Fibroblast of lung (primary cell): Measurements from ENCODE around the gene CISH.

ENCODE experiments used
- EZH2 ChIP-seq: IDR thresholded peaks from 2 replicates; pipeline ENCODE4 v1.5.1; 2012; ENCODE audit warnings: low read length, control low read depth, mild to moderate bottlenecking; ENCODE audit errors: missing control alignments
- TF ChIP-seq, protein P1 (sequence below), 2 donors: IDR thresholded peaks in 1 of 2; conservative IDR thresholded peaks in 1 of 2; 1 replicate in 1 of 2; 2 replicates in 1 of 2; pipeline ENCODE4 v1.5.1; 2011 to 2012; ENCODE audit warnings: low read length in 2 of 2, control low read depth in 1 of 2, inconsistent platforms in 1 of 2, low read depth in 1 of 2, mild to moderate bottlenecking in 1 of 2

DNA sequence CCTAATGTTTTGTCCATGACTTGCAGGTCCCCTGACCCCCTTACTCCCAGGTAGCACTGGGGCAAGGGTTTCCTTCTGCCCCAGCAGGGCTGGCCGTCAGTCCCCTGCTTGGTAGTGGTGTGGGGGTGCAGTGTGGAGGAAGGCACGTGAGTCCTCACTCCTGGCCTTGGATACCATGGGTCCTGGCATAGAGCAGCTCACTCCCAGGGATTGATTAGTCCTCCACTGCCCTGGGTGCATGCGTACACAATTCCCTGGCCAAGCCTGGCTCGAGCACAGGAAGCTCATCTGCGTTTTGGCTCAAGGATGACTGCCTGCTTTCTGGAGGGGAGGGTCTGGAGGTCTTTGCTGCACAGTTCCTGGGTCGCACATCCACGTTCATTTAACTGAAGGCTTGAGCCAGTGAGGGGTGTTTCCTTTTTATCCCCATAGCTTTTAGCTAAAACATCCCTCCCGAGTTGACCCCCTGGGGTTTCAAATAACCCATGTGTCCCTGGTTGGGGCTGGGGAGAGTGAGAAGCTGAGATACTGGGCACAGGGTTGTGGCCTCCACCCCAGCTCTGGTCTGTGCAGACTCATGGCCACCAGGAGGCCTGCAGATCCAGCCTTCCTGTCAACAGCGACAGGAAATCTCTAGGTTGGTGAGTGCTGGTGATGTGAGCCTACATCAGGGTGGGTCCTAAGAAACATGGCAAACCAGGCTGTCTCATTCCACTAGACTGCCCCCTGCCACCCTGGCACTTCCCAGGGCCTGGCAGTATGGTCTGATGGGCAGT lies 30.7 kb downstream of the CISH start:
- TF ChIP-seq, protein P1, sequence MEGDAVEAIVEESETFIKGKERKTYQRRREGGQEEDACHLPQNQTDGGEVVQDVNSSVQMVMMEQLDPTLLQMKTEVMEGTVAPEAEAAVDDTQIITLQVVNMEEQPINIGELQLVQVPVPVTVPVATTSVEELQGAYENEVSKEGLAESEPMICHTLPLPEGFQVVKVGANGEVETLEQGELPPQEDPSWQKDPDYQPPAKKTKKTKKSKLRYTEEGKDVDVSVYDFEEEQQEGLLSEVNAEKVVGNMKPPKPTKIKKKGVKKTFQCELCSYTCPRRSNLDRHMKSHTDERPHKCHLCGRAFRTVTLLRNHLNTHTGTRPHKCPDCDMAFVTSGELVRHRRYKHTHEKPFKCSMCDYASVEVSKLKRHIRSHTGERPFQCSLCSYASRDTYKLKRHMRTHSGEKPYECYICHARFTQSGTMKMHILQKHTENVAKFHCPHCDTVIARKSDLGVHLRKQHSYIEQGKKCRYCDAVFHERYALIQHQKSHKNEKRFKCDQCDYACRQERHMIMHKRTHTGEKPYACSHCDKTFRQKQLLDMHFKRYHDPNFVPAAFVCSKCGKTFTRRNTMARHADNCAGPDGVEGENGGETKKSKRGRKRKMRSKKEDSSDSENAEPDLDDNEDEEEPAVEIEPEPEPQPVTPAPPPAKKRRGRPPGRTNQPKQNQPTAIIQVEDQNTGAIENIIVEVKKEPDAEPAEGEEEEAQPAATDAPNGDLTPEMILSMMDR (conservative IDR thresholded peaks at IDR 0.05 in 1 of 2, IDR thresholded peaks at IDR 0.05 in 1 of 2; ENCODE audit: low read depth in 1 of 2, low read length in 2 of 2), result peak in 1 of 2 donors; percentile 15
- no peak for TF ChIP-seq EZH2
